ENCODE measurements around the gene GPS2.

Gene GPS2

GRCh38 chr17:7315570-7316235, 543 bp upstream of the GPS2 start:
- no peak for DNase-seq

GRCh38 chr17:7313890-7314718, 1.1 kb downstream of the GPS2 start:
- DNase-seq, result no peak

- no peak for DNase-seq
These were observed 1.9 kb downstream of the GPS2 start for GRCh38 chr17:7313088-7313889.

GRCh38 chr17:7312432-7313087, 2.6 kb downstream of the GPS2 start:
- DNase-seq, result no peak

- DNase-seq, result no peak
These were observed 4.0 kb downstream of the GPS2 start for GRCh38 chr17:7311110-7311705.

GRCh38 chr17:7309628-7310027, 5.5 kb downstream of the GPS2 start:
- no peak for DNase-seq

GRCh38 chr17:7308625-7309433, 6.3 kb downstream of the GPS2 start:
- peak; percentile 15 to 42 for DNase-seq

GRCh38 chr17:7307686-7308624, 7.2 kb downstream of the GPS2 start:
- DNase-seq, result no peak

GRCh38 chr17:7306911-7307685, 8.1 kb downstream of the GPS2 start, which contains the start of gene EIF5A:
TSS of gene EIF5A (plus strand) at chr17:7307628. CDS start at chr17:7309636, 2,008 bp downstream.
- DNase-seq, result peak; percentile 91 to 94

GRCh38 chr17:7304179-7304578, 11.0 kb downstream of the GPS2 start:
- DNase-seq, result no peak

GRCh38 chr17:7296189-7296861, 18.8 kb downstream of the GPS2 start:
- peak; percentile 44 to 52 for DNase-seq

GRCh38 chr17:7295230-7296180, 19.7 kb downstream of the GPS2 start:
- no peak for DNase-seq

GRCh38 chr17:7294614-7295153, 20.5 kb downstream of the GPS2 start, which contains the start of gene YBX2:
TSS of gene YBX2 (minus strand) at chr17:7294639. CDS start at chr17:7294500, 139 bp downstream.
- DNase-seq, result no peak

GRCh38 chr17:7293816-7294613, 21.1 kb downstream of the GPS2 start:
- DNase-seq, result no peak

- no peak for DNase-seq
These were observed 22.0 kb downstream of the GPS2 start for GRCh38 chr17:7293159-7293558.

GRCh38 chr17:7292729-7293128, 22.4 kb downstream of the GPS2 start:
- DNase-seq, result no peak

Measured in AML-193 (cell line).